Measurements from ENCODE around the gene APOL1.

- TF ChIP-seq POLR2A (IDR thresholded peaks at IDR 0.05), result no peak
- no peak for TF ChIP-seq CTCF (IDR thresholded peaks at IDR 0.05)
Observed at GRCh38 chr22:36298601-36299000, 45.7 kb downstream of the APOL1 start.
